Psoas muscle (tissue), 8 donors: ENCODE data around the gene ATRNL1. TPM values are rescaled to one million over a fixed set of nuclear protein-coding genes. Genes with fewer than 3 reads are reported as not detected.

Experiments
- ATAC-seq, 4 donors: fragments of 200-7000 bp; cut with Tn5 transposase; one replicate each; pipeline ENCODE4 v1.9.1; 2020; ENCODE audit warnings: moderate library complexity in 3 of 4, mild to moderate bottlenecking in 2 of 4
- DNase-seq, 2 donors: peaks; one replicate each; pipeline ENCODE4 v3.0.0-alpha.2; 2020
- H3K27ac ChIP-seq: fragments of 200-600 bp; one replicate; pipeline ENCODE4 v1.8.0; 2022
- H3K27me3 ChIP-seq, 3 donors: fragments of 200-600 bp in 1 of 3; one replicate each; pipeline versions ENCODE4 v1.6.1 to v1.8.0; 2013 to 2022; ENCODE audit warnings: low read length in 2 of 3, mild to moderate bottlenecking in 2 of 3, moderate library complexity in 1 of 3; ENCODE audit not compliant: insufficient read depth in 3 of 3
- H3K36me3 ChIP-seq, 2 donors: fragments of 200-600 bp in 1 of 2; one replicate each; pipeline versions ENCODE4 v1.6.1 to v1.8.0; 2013 to 2022; ENCODE audit warnings: low read depth in 1 of 2, mild to moderate bottlenecking in 1 of 2, moderate library complexity in 1 of 2; ENCODE audit not compliant: insufficient read depth in 1 of 2
- H3K4me1 ChIP-seq: fragments of 200-600 bp; one replicate; pipeline ENCODE4 v1.8.0; 2022
- H3K4me3 ChIP-seq: fragments of 200-600 bp; one replicate; pipeline ENCODE4 v1.8.0; 2022; ENCODE audit warnings: mild to moderate bottlenecking
- H3K9me3 ChIP-seq: fragments of 200-600 bp; one replicate; pipeline ENCODE4 v1.8.0; 2022
- CTCF ChIP-seq: fragments of 200-600 bp; IDR thresholded peaks from one replicate; pipeline ENCODE4 v1.8.0; 2022; ENCODE audit warnings: antibody characterized with exemption
- WGBS, 3 donors: extraction: QIAGEN DNeasy Blood & Tissue Kit; methylation state at CpG; one replicate each; pipeline versions ENCODE4 v1.1.6 to v1.1.7; 2013; 5-methylcytosine and 5-hydroxymethylcytosine counted together
- intact Hi-C, 2 donors: fragments of 100-400 bp; cut with DNase I; formaldehyde crosslinking; loops; one replicate each; pipeline versions ENCODE4 v1.11.0 to v1.14.2; 2022
- polyA plus RNA-seq, 3 donors: library from polyadenylated mRNA; stranded (reverse); fragments of 200-250 nt; gene quantifications; one replicate each; pipeline ENCODE4 v1.2.3, GENCODE V29; 2013
- total RNA-seq, 4 donors: library from RNA; stranded (reverse); fragmentation: NEBNext Ultra II Directional in 2 of 4; extraction: Animal tissue kit (Norgen Biotek cat#: 25700) in 2 of 4; gene quantifications; one replicate each; pipeline versions ENCODE4 v1.2.1 to v1.2.4, GENCODE V29; 2021 to 2023
- donor health status: healthy with polysubstance abuse.
- donor health status: DM: no; HTN: no; CAD: no; lungs with moderate emphysema.
- donor health status: Bipolar disorder and iron deficiency.
- donor health status: healthy.
- donor health status: DM: yes; HTN: yes; CAD: no.
- donor health status: DM: no; HTN: no; CAD: no.
- donor health status: DM: no; HTN: no; CAD: no.
- donor health status: DM: yes; HTN: yes; CAD: no.

The ATRNL1 gene
- total and polyA plus RNA-seq, 7 donors = 0.01 to 7.1 (median 2.2) TPM

- H3K27me3 ChIP-seq = no peaks in the 10 kb centered on the region
- no peak for TF ChIP-seq CTCF
- no peaks in the 10 kb centered on the region for H3K36me3 ChIP-seq
- H3K27ac ChIP-seq = no peak overlapping the region
- no peak for DNase-seq
- no peaks in the 10 kb centered on the region for H3K4me1 ChIP-seq
- no peak for ATAC-seq
- 79 to 91% (median 86%) methylated on average over 1 of the region's 1 CpG for WGBS, 3 donors
- intact Hi-C loops = no loop called here
- H3K9me3 ChIP-seq = no peaks in the 10 kb centered on the region
- H3K4me3 ChIP-seq = no peak overlapping the region
Observed at GRCh38 chr10:115638246-115638645, 545.1 kb downstream of the ATRNL1 start.

- intact Hi-C loops = no loop called here
- no peak for ATAC-seq
Observed at GRCh38 chr10:115649217-115649616, 556.1 kb downstream of the ATRNL1 start.

GRCh38 chr10:115653473-115653872, 560.3 kb downstream of the ATRNL1 start:
- no peaks in the 10 kb centered on the region for H3K4me1 ChIP-seq
- no peak overlapping the region for H3K4me3 ChIP-seq
- DNase-seq (no peak), ATAC-seq (no peak)
- 54 to 72% (median 57%) methylated on average over 1 of the region's 1 CpG for WGBS, 3 donors
- H3K27ac ChIP-seq = no peak overlapping the region
- H3K9me3 ChIP-seq = no peaks in the 10 kb centered on the region
- intact Hi-C loops = no loop called here
- no peaks in the 10 kb centered on the region for H3K27me3 ChIP-seq
- H3K36me3 ChIP-seq = no peaks in the 10 kb centered on the region
- no peak for TF ChIP-seq CTCF

More at GRCh38 chr10:115649217-115649616, 556.1 kb downstream of the ATRNL1 start:
- WGBS, 3 donors = 65 to 72% (median 69%) methylated on average over 3 of the region's 3 CpGs
- no peak for TF ChIP-seq CTCF
- H3K9me3 ChIP-seq = no peaks in the 10 kb centered on the region
- no peak for DNase-seq
- H3K27ac ChIP-seq = no peak overlapping the region
- no peaks in the 10 kb centered on the region for H3K36me3 ChIP-seq
- no peaks in the 10 kb centered on the region for H3K4me1 ChIP-seq
- no peak overlapping the region for H3K4me3 ChIP-seq
- H3K27me3 ChIP-seq = no peaks in the 10 kb centered on the region

- H3K27ac ChIP-seq = no peak overlapping the region
- WGBS, 3 donors = 84 to 91% (median 87%) methylated on average over 5 of the region's 5 CpGs
- ATAC-seq (no peak), DNase-seq (no peak)
- H3K4me1 ChIP-seq = no peaks in the 10 kb centered on the region
- no peaks in the 10 kb centered on the region for H3K27me3 ChIP-seq
- no peaks in the 10 kb centered on the region for H3K9me3 ChIP-seq
- intact Hi-C loops = no loop called here
- no peak overlapping the region for H3K4me3 ChIP-seq
- no peaks in the 10 kb centered on the region for H3K36me3 ChIP-seq
- TF ChIP-seq CTCF = no peak
Observed at GRCh38 chr10:115654961-115655360, 561.8 kb downstream of the ATRNL1 start.

- intact Hi-C loops = no loop called here
- no peaks in the 10 kb centered on the region for H3K27me3 ChIP-seq
- no peak overlapping the region for H3K4me3 ChIP-seq
- ATAC-seq (no peak), DNase-seq (no peak)
- H3K4me1 ChIP-seq = no peaks in the 10 kb centered on the region
- 26 to 28% (median 27%) methylated on average over 4 of the region's 4 CpGs for WGBS, 3 donors
- no peaks in the 10 kb centered on the region for H3K36me3 ChIP-seq
- TF ChIP-seq CTCF = no peak
- no peak overlapping the region for H3K27ac ChIP-seq
- no peaks in the 10 kb centered on the region for H3K9me3 ChIP-seq
Observed at GRCh38 chr10:115657161-115657860, 564.1 kb downstream of the ATRNL1 start.
